RWPE1 (cell line): ENCODE data around the gene INSRR.

Experiments
- CTCF ChIA-PET: fragments of 350-600 bp; sonication (Branson Sonifier 250); formaldehyde crosslinking; extraction: SDS; loops from one replicate; lab custom pipeline; 2021; lab: Yijun Ruan, JAX
- POLR2A ChIA-PET: fragments of 400-600 bp; formaldehyde crosslinking; extraction: SDS; loops from one replicate; lab custom pipeline; 2020; ENCODE audit warnings: antibody characterized with exemption; ENCODE audit not compliant: low non-redundant PET; lab: Yijun Ruan, JAX
- DNase-seq: peaks from one replicate; pipeline ENCODE4 v3.0.0; 2012; ENCODE audit warnings: low spot score
- H3K27ac ChIP-seq: fragments of 450-650 bp; 2 replicates; pipeline ENCODE4 v1.5.1; 2017
- TF ChIP-seq, protein P1 (sequence below): fragments of 450-650 bp; conservative IDR thresholded peaks from 2 replicates; pipeline ENCODE4 v1.5.1; 2017; ENCODE audit warnings: low read depth, mild to moderate bottlenecking

Gene INSRR

GRCh38 chr1:156814571-156815260 is 44.2 kb downstream of the INSRR start:
- ChIA-PET CTCF (interaction anchor here (0.6 to 0.9 kb wide), 6 partner anchors 36 to 239 kb away, joined by 3 to 5 read pairs (median 3); partner anchors contain the start of gene NTRK1), POLR2A (interaction anchor here (0.9 kb wide), 1 partner anchor 45 kb away, joined by 3 read pairs; no protein-coding TSS in a partner anchor)
- H3K27ac ChIP-seq: peak overlapping the region; percentile 69
- DNase-seq: peak; percentile 56
- TF ChIP-seq, protein P1, sequence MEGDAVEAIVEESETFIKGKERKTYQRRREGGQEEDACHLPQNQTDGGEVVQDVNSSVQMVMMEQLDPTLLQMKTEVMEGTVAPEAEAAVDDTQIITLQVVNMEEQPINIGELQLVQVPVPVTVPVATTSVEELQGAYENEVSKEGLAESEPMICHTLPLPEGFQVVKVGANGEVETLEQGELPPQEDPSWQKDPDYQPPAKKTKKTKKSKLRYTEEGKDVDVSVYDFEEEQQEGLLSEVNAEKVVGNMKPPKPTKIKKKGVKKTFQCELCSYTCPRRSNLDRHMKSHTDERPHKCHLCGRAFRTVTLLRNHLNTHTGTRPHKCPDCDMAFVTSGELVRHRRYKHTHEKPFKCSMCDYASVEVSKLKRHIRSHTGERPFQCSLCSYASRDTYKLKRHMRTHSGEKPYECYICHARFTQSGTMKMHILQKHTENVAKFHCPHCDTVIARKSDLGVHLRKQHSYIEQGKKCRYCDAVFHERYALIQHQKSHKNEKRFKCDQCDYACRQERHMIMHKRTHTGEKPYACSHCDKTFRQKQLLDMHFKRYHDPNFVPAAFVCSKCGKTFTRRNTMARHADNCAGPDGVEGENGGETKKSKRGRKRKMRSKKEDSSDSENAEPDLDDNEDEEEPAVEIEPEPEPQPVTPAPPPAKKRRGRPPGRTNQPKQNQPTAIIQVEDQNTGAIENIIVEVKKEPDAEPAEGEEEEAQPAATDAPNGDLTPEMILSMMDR: no peak

- ChIA-PET CTCF (interaction anchor here (0.6 to 1.0 kb wide), 10 partner anchors 11 to 238 kb away, joined by 3 to 5 read pairs (median 3); partner anchors contain the start of gene NTRK1), POLR2A (interaction anchor here (0.6 to 0.9 kb wide), 2 partner anchors 46 to 62 kb away, joined by 3 read pairs; partner anchors contain the start of gene HDGF)
- peak; percentile 48 for DNase-seq
- peak overlapping the region; percentile 69 for H3K27ac ChIP-seq
- TF ChIP-seq, protein P1: peak; percentile 81
Observed at GRCh38 chr1:156813750-156814570, 45.0 kb downstream of the INSRR start.

DNA sequence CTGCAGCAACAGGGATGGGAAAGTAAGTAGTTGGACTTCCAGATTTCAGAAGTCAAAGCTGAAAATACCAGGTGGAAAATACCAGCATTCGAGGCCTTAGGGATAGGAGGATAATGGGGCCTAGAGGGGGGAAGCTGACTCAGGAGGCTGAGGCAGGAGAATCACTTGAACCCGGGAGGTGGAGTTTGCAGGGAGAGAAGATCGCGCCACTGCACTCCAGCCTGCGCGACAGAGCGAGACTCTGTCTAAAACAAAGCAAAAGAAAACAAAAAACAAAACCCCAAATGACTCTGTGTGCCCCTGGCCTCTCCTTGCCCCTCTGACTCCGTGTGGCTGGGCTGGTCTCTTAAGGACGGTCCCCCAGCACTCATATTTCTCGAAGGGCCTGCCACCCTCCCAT is 45.6 kb downstream of the INSRR start:
- TF ChIP-seq, protein P1: no peak
- DNase-seq: no peak
- POLR2A ChIA-PET: no interaction called here
- CTCF ChIA-PET: interaction anchor here (0.6 to 1.0 kb wide), 5 partner anchors 12 to 124 kb away, joined by 3 to 5 read pairs (median 3); no protein-coding TSS in a partner anchor
- H3K27ac ChIP-seq: peak overlapping the region; percentile 69

- CTCF ChIA-PET: interaction anchor here (0.6 to 1.0 kb wide), 3 partner anchors 13 to 124 kb away, joined by 3 to 4 read pairs (median 3); no protein-coding TSS in a partner anchor
- H3K27ac ChIP-seq: no peak overlapping the region
- no peak for DNase-seq
- TF ChIP-seq, protein P1: no peak
- POLR2A ChIA-PET: no interaction called here
Observed at GRCh38 chr1:156812293-156812990, 46.5 kb downstream of the INSRR start.

GRCh38 chr1:156811168-156811567 is 47.7 kb downstream of the INSRR start:
- no peak overlapping the region for H3K27ac ChIP-seq
- POLR2A ChIA-PET: no interaction called here
- no peak for DNase-seq
- TF ChIP-seq, protein P1: no peak
- CTCF ChIA-PET: interaction anchor here (0.5 kb wide), 1 partner anchor 104 kb away, joined by 3 read pairs; no protein-coding TSS in a partner anchor
